SK-MEL-5 (cell line): ENCODE results near the gene FBLIM1. TPM values are rescaled to one million over a fixed set of nuclear protein-coding genes. Genes with fewer than 3 reads are reported as not detected.

Experiments
- DNase-seq: peaks from one replicate; pipeline ENCODE4 v3.0.0-alpha.2; 2016; ENCODE audit warnings: low read depth, low spot score
- in situ Hi-C: cut with HindIII; loops from 2 replicates; pipeline ENCODE4 v1.10.0; 2016; ENCODE audit warnings: low sequenced_read_pairs, high pct_unique_total_duplicates, low pct_unique_long_range_greater_than_20kb
- total RNA-seq: library from RNA; depleted of rRNA; stranded (reverse); fragments of >200 nt; shearing (Covaris generic); gene quantifications from 2 replicates; pipeline ENCODE4 v1.2.3, GENCODE V29; 2014

Gene FBLIM1
- total RNA-seq, 1 experiment from 2014 or later, result 0.77 TPM

DNA sequence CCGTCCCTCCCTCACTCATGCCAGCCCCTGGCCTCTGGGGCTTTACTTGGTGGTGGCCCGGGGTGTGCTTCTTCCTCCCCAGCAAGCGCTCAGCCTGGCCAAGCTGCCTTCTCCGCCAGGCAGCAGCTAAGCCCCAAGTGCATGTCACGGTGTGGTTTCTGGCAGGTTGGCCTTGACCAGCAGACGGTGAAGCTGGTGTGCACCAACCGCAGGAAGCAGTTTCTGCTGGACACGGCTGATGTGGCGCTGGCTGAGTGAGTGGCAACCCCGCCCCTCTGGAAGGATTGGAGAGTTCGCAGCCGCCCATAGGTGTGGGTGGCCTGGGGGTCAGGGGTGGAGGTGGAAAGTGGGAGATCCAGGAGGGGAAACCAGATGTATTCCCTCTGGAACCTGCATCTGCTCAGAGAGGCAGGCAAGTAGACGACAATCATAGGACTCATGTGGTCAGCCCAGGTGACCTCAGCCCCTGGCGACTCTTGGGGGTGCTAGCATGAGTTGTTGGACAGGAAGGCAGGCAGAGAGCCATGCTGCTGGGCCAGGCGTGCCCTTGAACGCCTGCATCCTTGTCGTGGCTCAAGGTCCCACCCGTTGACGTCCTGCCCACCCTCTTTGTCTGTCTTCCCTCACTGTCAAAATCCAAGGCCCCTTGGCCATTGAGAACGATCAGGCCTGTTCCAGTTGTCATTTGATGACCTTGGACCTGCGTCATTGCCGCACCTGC is 29.5 kb upstream of the FBLIM1 start:
- in situ Hi-C loops, result no loop called here
- no peak for DNase-seq

GRCh38 chr1:15730423-15730822 is 28.2 kb upstream of the FBLIM1 start:
- DNase-seq, result no peak
- in situ Hi-C loops, result no loop called here

DNA sequence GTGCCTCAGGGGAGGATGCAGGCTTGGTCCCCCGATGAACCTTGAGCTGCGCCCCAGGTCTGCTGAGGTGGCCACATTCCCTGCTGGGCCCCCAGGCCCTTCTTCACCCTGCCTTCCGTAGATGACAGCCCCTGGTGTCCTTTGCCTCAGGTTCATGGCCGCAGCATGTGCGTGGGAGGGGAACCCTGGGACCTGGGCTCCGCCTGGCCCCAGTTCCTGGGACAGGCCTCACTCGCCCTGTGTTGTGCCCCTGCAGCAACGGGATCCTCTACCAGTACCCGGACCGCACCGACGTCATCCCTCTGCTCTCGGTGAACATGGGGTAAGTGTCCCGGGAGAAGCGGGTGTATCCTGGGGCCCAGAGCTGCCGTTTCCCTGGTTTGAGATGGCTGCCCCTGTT is 27.7 kb upstream of the FBLIM1 start:
- no peak for DNase-seq
- in situ Hi-C loops, result no loop called here

- no peak for DNase-seq
- in situ Hi-C loops, result no loop called here
Measured at GRCh38 chr1:15731735-15732685, 26.6 kb upstream of the FBLIM1 start.

DNA sequence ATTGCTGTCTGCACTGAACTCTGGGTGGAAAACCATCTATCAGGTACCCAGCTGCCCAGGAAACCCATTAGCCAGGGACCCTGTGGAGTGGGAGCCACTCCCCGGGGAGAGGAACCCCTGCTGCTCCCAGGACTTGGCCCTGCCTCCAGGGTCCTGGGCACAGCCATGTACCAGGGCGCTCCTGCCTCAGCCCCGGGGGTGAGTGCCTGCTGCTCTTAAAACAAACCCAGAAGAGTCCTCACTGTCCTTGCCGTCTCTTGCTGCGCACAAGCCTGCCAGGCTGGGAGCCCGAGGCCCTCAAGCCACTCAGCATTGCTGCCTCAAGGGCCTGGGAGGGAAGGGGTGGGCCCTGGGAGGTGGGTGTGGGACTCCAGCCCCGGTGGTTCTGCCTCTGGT is 25.9 kb upstream of the FBLIM1 start:
- no peak for DNase-seq
- in situ Hi-C loops, result no loop called here

DNA sequence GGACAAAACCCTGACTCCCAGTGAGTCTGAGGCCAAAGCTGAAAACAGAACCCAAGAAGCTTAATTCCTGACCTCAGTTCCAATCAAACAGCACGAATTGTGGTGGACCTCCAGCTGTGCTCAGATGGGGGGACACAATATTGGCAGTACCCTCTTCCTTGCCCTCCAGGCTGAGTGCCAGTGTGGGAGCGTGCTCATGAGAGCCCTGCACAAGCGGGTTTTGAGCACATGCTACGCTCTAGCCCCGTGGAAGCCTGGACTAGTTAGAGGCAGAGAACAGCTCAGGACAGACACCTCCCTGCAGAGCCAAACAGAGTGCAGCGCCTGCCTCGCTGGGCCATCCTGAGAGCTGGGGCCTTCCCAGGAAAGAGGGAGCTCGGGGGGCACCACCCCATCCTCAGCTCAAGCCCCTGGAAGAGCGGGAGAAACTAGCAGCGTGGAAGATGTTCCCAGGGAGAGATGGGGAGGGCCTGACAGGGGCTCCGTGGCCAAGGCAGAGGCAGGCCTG is 25.3 kb upstream of the FBLIM1 start:
- in situ Hi-C loops, result no loop called here
- no peak for DNase-seq

- DNase-seq, result no peak
- in situ Hi-C loops, result no loop called here
Measured at GRCh38 chr1:15733726-15734226, 24.8 kb upstream of the FBLIM1 start.

DNA sequence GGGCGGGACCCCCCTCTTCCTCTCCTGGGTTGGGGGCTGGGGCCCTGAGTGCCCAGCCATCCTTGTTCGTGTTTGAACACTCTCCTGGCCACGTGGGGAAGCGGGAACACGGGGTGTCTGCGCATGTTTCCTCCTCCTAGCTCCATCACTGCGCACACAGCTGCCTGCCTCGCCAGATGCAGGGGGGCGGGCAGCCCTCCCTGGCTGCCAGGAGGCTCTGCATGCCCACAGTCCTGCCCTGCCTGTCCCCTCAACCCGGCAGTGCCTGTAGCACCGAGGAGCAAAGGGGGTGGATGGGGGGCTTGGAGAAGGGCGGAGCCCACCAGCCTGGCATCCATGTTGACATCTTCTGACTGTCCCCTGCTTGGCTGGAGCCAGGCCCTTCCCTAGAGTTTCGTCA is 24.3 kb upstream of the FBLIM1 start:
- no peak for DNase-seq
- in situ Hi-C loops, result no loop called here

- in situ Hi-C loops, result no loop called here
- no peak for DNase-seq
Measured at GRCh38 chr1:15734901-15735300, 23.7 kb upstream of the FBLIM1 start.

GRCh38 chr1:15735304-15736037 is 23.1 kb upstream of the FBLIM1 start:
- in situ Hi-C loops, result no loop called here
- no peak for DNase-seq

DNA sequence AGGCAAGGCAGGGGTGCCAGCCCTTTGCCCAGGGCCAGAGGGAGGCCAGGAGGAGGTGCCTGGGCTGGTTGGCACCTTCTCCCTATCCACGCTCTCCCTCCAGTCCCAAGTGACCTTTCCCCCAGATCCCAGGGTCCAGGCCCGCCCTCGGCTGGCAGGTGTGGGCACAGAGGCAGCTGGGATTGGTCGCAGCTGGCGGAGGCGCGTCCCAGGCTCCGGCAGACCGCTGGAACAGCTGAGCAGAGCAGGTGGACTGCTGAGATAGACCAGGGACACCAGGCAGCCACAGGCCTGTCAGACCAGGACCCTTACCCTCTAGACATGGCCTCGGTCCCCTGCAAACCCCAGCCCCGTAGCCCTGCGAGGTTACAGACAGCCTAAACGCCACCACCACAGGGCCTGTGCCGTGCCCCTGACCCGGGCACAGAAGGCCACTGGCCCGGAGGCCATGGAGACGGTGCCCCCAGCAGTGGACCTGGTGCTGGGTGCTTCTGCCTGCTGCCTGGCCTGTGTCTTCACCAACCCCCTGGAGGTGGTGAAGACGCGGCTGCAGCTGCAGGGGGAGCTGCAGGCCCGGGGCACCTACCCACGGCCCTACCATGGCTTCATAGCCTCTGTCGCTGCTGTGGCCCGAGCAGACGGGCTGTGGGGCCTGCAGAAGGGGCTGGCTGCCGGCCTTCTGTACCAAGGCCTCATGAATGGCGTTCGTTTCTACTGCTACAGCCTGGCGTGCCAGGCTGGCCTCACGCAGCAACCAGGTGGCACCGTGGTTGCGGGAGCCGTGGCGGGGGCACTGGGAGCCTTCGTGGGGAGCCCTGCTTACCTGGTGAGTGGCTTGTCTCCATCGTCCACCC is 22.3 kb upstream of the FBLIM1 start, which contains the start of gene SLC25A34:
TSS of gene SLC25A34 (plus strand) at position 221 of the 854 bp plus-strand sequence. CDS start at position 449, 228 bp downstream.
- no peak for DNase-seq
- in situ Hi-C loops, result no loop called here

GRCh38 chr1:15736892-15737261 is 21.7 kb upstream of the FBLIM1 start:
- in situ Hi-C loops, result no loop called here
- no peak for DNase-seq

DNA sequence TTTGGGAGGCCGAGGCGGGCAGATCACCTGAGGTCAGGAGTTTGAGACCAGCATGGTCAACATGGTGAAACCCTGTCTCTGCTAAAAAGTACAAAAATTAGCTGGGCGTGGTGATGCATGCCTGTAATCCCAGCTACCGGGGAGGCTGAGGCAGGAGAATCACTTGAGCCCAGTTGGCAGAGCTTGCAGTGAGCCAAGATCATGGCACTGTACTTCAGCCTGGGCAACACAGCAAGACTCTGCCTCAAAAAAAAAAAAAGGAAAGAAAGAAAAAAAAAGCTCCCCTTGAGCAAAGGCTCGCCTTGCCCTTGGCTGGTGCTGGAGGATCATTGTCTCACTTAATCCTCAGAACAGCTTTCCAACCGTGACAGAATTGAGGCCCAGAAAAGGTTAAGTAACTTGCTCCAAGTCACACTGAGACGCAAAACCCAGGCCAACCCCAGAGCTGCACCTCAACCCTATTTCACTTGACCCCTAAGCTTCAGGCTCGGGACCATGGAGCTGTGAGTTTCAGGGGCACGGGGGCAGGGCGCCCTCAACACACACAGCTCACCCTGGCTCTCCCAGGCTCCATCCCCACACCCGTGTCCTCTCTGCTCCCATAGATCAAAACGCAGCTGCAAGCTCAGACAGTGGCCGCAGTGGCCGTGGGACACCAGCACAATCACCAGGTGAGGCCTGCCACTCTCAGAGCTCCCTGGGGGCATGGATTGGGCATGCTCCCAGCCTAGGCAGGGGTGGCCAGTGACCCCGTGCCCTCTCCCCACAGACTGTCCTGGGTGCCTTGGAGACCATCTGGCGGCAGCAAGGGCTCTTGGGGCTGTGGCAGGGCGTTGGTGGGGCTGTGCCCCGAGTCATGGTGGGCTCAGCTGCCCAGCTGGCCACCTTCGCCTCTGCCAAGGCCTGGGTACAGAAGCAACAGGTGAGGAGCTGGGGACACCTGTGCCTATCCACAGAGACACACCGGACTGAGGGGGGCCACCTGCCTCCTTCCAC is 21.0 kb upstream of the FBLIM1 start:
- in situ Hi-C loops, result no loop called here

GRCh38 chr1:15738416-15739113 is 20.0 kb upstream of the FBLIM1 start:
- no peak for DNase-seq
- in situ Hi-C loops, result no loop called here

More for the DNA sequence above, 21.0 kb upstream of the FBLIM1 start:
- no peak for DNase-seq

GRCh38 chr1:15739259-15739658 is 19.3 kb upstream of the FBLIM1 start:
- in situ Hi-C loops, result no loop called here
- DNase-seq, result no peak
